Spinal cord (tissue), 10 donors: ENCODE results near the gene ARFRP1. TPM values are rescaled to one million over a fixed set of nuclear protein-coding genes. Genes with fewer than 3 reads are reported as not detected.
"Not testable (repeated sequence)": the region's sequence is repeated elsewhere in the genome, so short reads cannot be mapped to it uniquely, and the experiment has no call there.

Source experiments
- DNase-seq, 6 donors: peaks; one replicate each; pipeline versions ENCODE4 v3.0.0 to v3.0.0-alpha.2; 2013 to 2015; ENCODE audit warnings: low spot score in 6 of 6, low read depth in 4 of 6
- H3K27ac ChIP-seq: one replicate; pipeline ENCODE4 v1.5.1; 2013; ENCODE audit warnings: low read depth, low read length, control low read depth
- H3K27me3 ChIP-seq: one replicate; pipeline ENCODE4 v1.6.1; 2013; ENCODE audit warnings: low read length; ENCODE audit not compliant: control insufficient read depth, insufficient read depth
- H3K36me3 ChIP-seq: one replicate; pipeline ENCODE4 v1.6.1; 2013; ENCODE audit warnings: low read length; ENCODE audit not compliant: control insufficient read depth, insufficient read depth
- H3K4me1 ChIP-seq: one replicate; pipeline ENCODE4 v1.6.1; 2013; ENCODE audit warnings: low read length; ENCODE audit not compliant: control insufficient read depth, insufficient read depth
- H3K4me3 ChIP-seq: one replicate; pipeline ENCODE4 v1.5.1; 2013; ENCODE audit warnings: low read depth, low read length, control low read depth
- H3K9me3 ChIP-seq: one replicate; pipeline ENCODE4 v1.6.1; 2013; ENCODE audit warnings: low read length; ENCODE audit not compliant: control insufficient read depth, insufficient read depth
- WGBS: methylation state at CpG from one replicate; pipeline ENCODE4 v1.1.5; 2013; ENCODE audit warnings: missing lambda C conversion rate; ENCODE audit not compliant: insufficient coverage; 5-methylcytosine and 5-hydroxymethylcytosine counted together
- polyA plus RNA-seq, 2 donors: library from polyadenylated mRNA; unstranded; fragments of 120-200 nt; gene quantifications; one replicate each; pipeline ENCODE4 v1.2.1, GENCODE V29; 2013; ENCODE audit not compliant: insufficient read length in 2 of 2
- total RNA-seq, 2 donors: library from RNA; depleted of rRNA in 1 of 2; stranded (reverse); fragments of 120-200 nt in 1 of 2; fragments of >200 nt in 1 of 2; gene quantifications; one replicate each; pipeline versions ENCODE4 v1.2.3 to v1.2.4, GENCODE V29; 2013 to 2014
- donor health status: healthy.

ARFRP1 gene
- total and polyA plus RNA-seq, 4 donors = 19.5 to 57.8 (median 49.3) TPM

- H3K36me3 ChIP-seq = peaks cover 71% of the 10 kb centered on the region
- peaks cover 25% of the 10 kb centered on the region for H3K4me1 ChIP-seq
- H3K9me3 ChIP-seq = no peaks in the 10 kb centered on the region
- 97% methylated on average over 13 of the region's 13 CpGs for WGBS
- no peak overlapping the region for H3K4me3 ChIP-seq
- H3K27ac ChIP-seq = no peak overlapping the region
- H3K27me3 ChIP-seq = no peaks in the 10 kb centered on the region
- DNase-seq = no peak
These were observed 25.3 kb upstream of the ARFRP1 start for GRCh38 chr20:63733117-63733516.

GRCh38 chr20:63732118-63733095 lies 24.6 kb upstream of the ARFRP1 start:
- DNase-seq = no peak
- Histone ChIP-seq H3K9me3 (no peaks in the 10 kb centered on the region), H3K36me3 (peaks cover 64% of the 10 kb centered on the region), H3K4me1 (peaks cover 23% of the 10 kb centered on the region), H3K4me3 (no peak overlapping the region), H3K27ac (no peak overlapping the region), H3K27me3 (no peaks in the 10 kb centered on the region)
- 89% methylated on average over 37 of the region's 38 CpGs for WGBS

GRCh38 chr20:63731410-63731809 lies 23.6 kb upstream of the ARFRP1 start:
- Histone ChIP-seq H3K36me3 (peaks cover 58% of the 10 kb centered on the region), H3K27ac (no peak overlapping the region), H3K9me3 (no peaks in the 10 kb centered on the region), H3K27me3 (no peaks in the 10 kb centered on the region), H3K4me3 (no peak overlapping the region), H3K4me1 (peaks cover 13% of the 10 kb centered on the region)
- DNase-seq = no peak
- WGBS = 85% methylated on average over 3 of the region's 5 CpGs

GRCh38 chr20:63730189-63730733 lies 22.5 kb upstream of the ARFRP1 start:
- not testable (repeated sequence) for H3K27ac ChIP-seq, DNase-seq, H3K27me3 ChIP-seq, H3K4me3 ChIP-seq, H3K9me3 ChIP-seq, H3K4me1 ChIP-seq
- H3K36me3 ChIP-seq = peaks cover 51% of the 10 kb centered on the region
- WGBS = 96% methylated on average over 18 of the region's 18 CpGs

- not testable (repeated sequence) for H3K9me3 ChIP-seq, DNase-seq, H3K27ac ChIP-seq, H3K4me1 ChIP-seq, H3K27me3 ChIP-seq, H3K4me3 ChIP-seq
- peaks cover 49% of the 10 kb centered on the region for H3K36me3 ChIP-seq
- WGBS = 88% methylated on average over 2 of the region's 2 CpGs
These were observed 15.3 kb upstream of the ARFRP1 start for GRCh38 chr20:63722967-63723622.

- Histone ChIP-seq H3K9me3 (peaks cover 9% of the 10 kb centered on the region), H3K4me3 (no peak overlapping the region), H3K4me1 (no peaks in the 10 kb centered on the region), H3K36me3 (peaks cover 64% of the 10 kb centered on the region), H3K27me3 (no peaks in the 10 kb centered on the region), H3K27ac (no peak overlapping the region)
- WGBS = 100% methylated on average over 1 of the region's 2 CpGs
- DNase-seq = no peak
These were observed 11.2 kb upstream of the ARFRP1 start for GRCh38 chr20:63718996-63719395.

- DNase-seq = no peak
- no peaks in the 10 kb centered on the region for H3K27me3 ChIP-seq
- WGBS = no CpG with 5 or more reads among the region's 5 CpGs
- no peaks in the 10 kb centered on the region for H3K4me1 ChIP-seq
- no peak overlapping the region for H3K4me3 ChIP-seq
- peaks cover 9% of the 10 kb centered on the region for H3K9me3 ChIP-seq
- H3K36me3 ChIP-seq = peaks cover 68% of the 10 kb centered on the region
- no peak overlapping the region for H3K27ac ChIP-seq
These were observed 7.1 kb upstream of the ARFRP1 start for GRCh38 chr20:63714858-63715257.

GRCh38 chr20:63712191-63712590 lies 4.4 kb upstream of the ARFRP1 start:
- Histone ChIP-seq H3K27me3 (no peaks in the 10 kb centered on the region), H3K4me3 (no peak overlapping the region), H3K9me3 (peaks cover 5% of the 10 kb centered on the region), H3K27ac (no peak overlapping the region), H3K4me1 (peaks cover 15% of the 10 kb centered on the region), H3K36me3 (peaks cover 62% of the 10 kb centered on the region)
- WGBS = 100% methylated on average over 1 of the region's 1 CpG
- DNase-seq = no peak

- Histone ChIP-seq H3K27me3 (no peaks in the 10 kb centered on the region), H3K4me3 (no peak overlapping the region), H3K36me3 (peaks cover 61% of the 10 kb centered on the region), H3K9me3 (peaks cover 5% of the 10 kb centered on the region), H3K27ac (no peak overlapping the region), H3K4me1 (peaks cover 25% of the 10 kb centered on the region)
- WGBS = 85% methylated on average over 10 of the region's 12 CpGs
- no peak for DNase-seq
These were observed 3.4 kb upstream of the ARFRP1 start for GRCh38 chr20:63711085-63711645.
